Transverse colon (tissue), 4 donors: ENCODE data around the gene TRIM33. TPM values are rescaled to one million over a fixed set of nuclear protein-coding genes. Genes with fewer than 3 reads are reported as not detected.

ENCODE experiments used
- DNase-seq: peaks from one replicate; pipeline ENCODE4 v3.0.0-alpha.2; 2019
- H3K27ac ChIP-seq, 4 donors: fragments of 200-600 bp; sonication (generic); 2 replicates each; pipeline ENCODE4 v1.5.1; 2016 to 2018; ENCODE audit warnings: inconsistent platforms in 4 of 4
- H3K27me3 ChIP-seq: fragments of 200-600 bp; sonication (generic); 2 replicates; pipeline ENCODE4 v1.5.1; 2017; ENCODE audit warnings: inconsistent platforms
- H3K36me3 ChIP-seq, 4 donors: fragments of 200-600 bp; sonication (generic); 2 replicates each; pipeline ENCODE4 v1.5.1; 2017 to 2019; ENCODE audit warnings: inconsistent platforms in 4 of 4
- H3K4me1 ChIP-seq, 4 donors: fragments of 200-600 bp; sonication (generic); 2 replicates each; pipeline ENCODE4 v1.5.1; 2017 to 2020; ENCODE audit warnings: inconsistent platforms in 4 of 4
- H3K4me3 ChIP-seq, 4 donors: fragments of 200-600 bp; sonication (generic); 1 replicate in 1 of 4; 2 replicates in 3 of 4; pipeline versions ENCODE4 v1.5.1 to v1.6.1; 2017 to 2019; ENCODE audit warnings: inconsistent platforms in 4 of 4
- H3K9me3 ChIP-seq, 2 donors: fragments of 200-600 bp; sonication (generic); 2 replicates each; pipeline ENCODE4 v1.5.1; 2017 to 2019; ENCODE audit warnings: inconsistent platforms in 2 of 2
- CTCF ChIP-seq, 5 experiments: fragments of 200-600 bp in 3 of 5; fragments of 450-650 bp in 2 of 5; sonication (generic) in 3 of 5; IDR thresholded peaks; 1 replicate in 2 of 5; 2 replicates in 3 of 5; pipeline ENCODE4 v1.5.1; 2016 to 2017; ENCODE audit warnings: antibody characterized with exemption in 5 of 5, inconsistent platforms in 3 of 5, mild to moderate bottlenecking in 2 of 5, moderate library complexity in 1 of 5
- EP300 ChIP-seq: sonication (generic); formaldehyde crosslinking; IDR thresholded peaks from one replicate; pipeline ENCODE4 v1.6.1; 2017; ENCODE audit warnings: antibody characterized with exemption, low read depth
- POLR2A ChIP-seq: fragments of 450-650 bp; IDR thresholded peaks from one replicate; pipeline ENCODE4 v1.6.1; 2016; ENCODE audit warnings: antibody characterized with exemption, mild to moderate bottlenecking, moderate library complexity
- POLR2AphosphoS5 ChIP-seq, 3 donors: sonication (generic); formaldehyde crosslinking; IDR thresholded peaks; one replicate each; pipeline ENCODE4 v1.6.1; 2016; ENCODE audit warnings: antibody characterized with exemption in 3 of 3
- WGBS, 2 donors: methylation state at CpG; one replicate each; pipeline ENCODE4 v1.1.5; 2018; ENCODE audit warnings: low coverage in 1 of 2; 5-methylcytosine and 5-hydroxymethylcytosine counted together
- in situ Hi-C, 4 donors: fragments of 200-750 bp; cut with MboI; loops; one replicate each; pipeline versions ENCODE4 v1.15.0 to v1.15.1; 2017; ENCODE audit warnings: low sequenced_read_pairs in 3 of 4, low pct_ligation_motif_present in 1 of 4, low pct_unique_long_range_greater_than_20kb in 1 of 4
- intact Hi-C: fragments of 100-400 bp; cut with DNase I; formaldehyde crosslinking; loops from one replicate; pipeline ENCODE4 v1.15.1; 2023; ENCODE audit warnings: low total_unique reads
- total RNA-seq, 4 donors: library from RNA; depleted of rRNA; stranded (reverse); fragments of >200 nt; gene quantifications; one replicate each; pipeline ENCODE4 v1.1.0, GENCODE V29; 2016

The TRIM33 gene
- total RNA-seq, 4 donors from 2014 or later: 35.4 to 53.7 (median 44.1) TPM

DNA sequence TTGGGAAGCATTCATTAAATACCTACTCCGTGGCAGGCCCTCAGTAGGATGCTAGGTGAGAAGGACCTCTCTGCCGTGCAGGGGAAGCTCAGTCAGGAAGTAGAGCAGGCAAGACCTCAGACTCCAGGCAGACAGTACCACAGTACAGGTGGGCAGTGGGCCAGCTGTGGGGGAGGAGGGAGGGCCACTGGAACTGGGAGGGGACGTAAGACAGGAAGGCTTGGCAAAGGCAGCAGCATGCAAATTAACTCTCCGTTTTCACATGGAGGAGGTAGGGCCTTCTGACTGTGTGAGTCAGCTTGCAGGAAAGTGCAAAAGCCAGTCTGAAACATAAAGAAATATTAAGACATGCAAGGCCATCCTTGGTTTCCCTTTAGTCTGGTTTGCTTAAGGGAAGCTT, 157.7 kb downstream of the TRIM33 start:
- 0 to 44% methylated on average over 2 to 4 of the region's 4 CpGs for WGBS, 2 donors
- peak overlapping the region in 1 of 4 donors; percentile 25 for H3K27ac ChIP-seq

DNA sequence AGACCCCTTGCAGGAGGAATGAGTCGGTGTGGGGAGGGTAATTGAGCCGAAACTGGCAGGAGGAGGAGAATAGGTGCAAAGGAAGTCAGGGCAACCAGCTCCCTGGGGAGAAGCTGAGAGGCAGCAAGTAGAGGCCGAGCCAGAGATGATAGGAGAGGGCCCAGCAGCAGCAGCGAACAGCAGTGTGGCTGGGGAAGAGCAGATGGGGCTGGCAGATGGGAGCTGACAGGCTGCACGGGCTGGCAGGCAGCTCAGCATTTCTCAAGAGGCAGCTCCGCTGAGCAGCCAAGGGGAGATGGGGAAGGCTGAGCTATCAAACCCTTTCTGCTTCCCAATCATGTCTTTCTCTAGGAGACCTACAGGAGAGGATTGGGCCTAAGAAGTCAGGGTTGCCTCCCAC, 158.2 kb downstream of the TRIM33 start:
- WGBS, 2 donors: 57 to 72% methylated on average over 3 to 6 of the region's 6 CpGs
- intact Hi-C loops: no loop called here

More for the DNA sequence above, 157.7 kb downstream of the TRIM33 start:
- peaks cover 0 to 5% (median 2%) of the 10 kb centered on the region in 4 donors for H3K4me1 ChIP-seq
- H3K27me3 ChIP-seq: no peaks in the 10 kb centered on the region
- DNase-seq: peak; percentile 50
- H3K4me3 ChIP-seq: no peak overlapping the region
- intact Hi-C loops: no loop called here
- H3K36me3 ChIP-seq: no peaks in the 10 kb centered on the region
- TF ChIP-seq EP300: no peak
- no peaks in the 10 kb centered on the region for H3K9me3 ChIP-seq
- in situ Hi-C loops: no loop called here

DNA sequence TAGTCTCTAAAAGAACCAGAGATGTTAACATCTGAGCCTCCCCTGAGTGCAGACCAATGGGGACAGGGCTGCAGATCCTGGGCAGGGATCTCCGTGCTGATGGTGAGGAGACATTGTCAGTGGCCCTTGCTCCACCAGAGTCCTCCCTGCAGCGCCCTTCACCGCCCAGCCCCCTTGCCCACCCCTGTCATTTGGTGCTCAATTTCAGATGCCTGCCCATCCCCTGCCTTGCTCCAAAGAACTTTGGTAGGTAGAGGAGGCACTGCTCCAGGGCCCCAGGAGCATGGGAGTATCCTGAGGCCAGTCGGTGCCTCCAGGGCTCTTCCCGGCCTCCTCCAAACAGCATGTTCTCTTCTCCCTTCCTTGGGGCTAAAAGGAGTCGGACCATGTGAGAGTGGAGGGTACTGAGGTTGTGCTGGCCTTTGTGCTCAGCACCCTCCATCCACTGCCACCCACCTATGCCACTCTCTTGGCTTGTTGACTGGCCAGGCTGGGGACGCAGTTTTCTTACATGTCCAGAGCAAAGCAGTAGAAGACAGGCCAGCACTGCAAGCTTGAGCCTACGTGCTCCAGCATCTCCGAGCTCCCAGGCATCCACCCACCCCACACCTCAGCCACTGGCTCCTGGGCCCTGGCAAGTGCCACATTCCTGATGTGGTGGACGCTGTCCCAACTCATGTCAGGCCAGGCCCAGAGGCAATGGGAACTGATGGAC, 160.1 kb downstream of the TRIM33 start:
- in situ Hi-C loops (no loop called here), intact Hi-C loops (no loop called here)
- Histone ChIP-seq H3K9me3 (no peaks in the 10 kb centered on the region), H3K4me3 (no peak overlapping the region), H3K4me1 (peaks cover 2 to 11% (median 8%) of the 10 kb centered on the region in 4 donors), H3K36me3 (no peaks in the 10 kb centered on the region), H3K27ac (no peak overlapping the region), H3K27me3 (no peaks in the 10 kb centered on the region)
- 90% methylated on average over 10 of the region's 10 CpGs; no CpG with 5 or more reads in 1 of the 2 donors for WGBS, 2 donors
- TF ChIP-seq EP300 (no peak), POLR2A (no peak), POLR2AphosphoS5 (IDR thresholded peaks at IDR 0.05) (no peak), CTCF (IDR thresholded peaks at IDR 0.05) (no peak)
- no peak for DNase-seq

More for the DNA sequence above, 158.2 kb downstream of the TRIM33 start:
- Histone ChIP-seq H3K36me3 (no peaks in the 10 kb centered on the region), H3K27me3 (no peaks in the 10 kb centered on the region), H3K9me3 (no peaks in the 10 kb centered on the region), H3K4me3 (no peak overlapping the region), H3K27ac (peak overlapping the region in 1 of 4 donors; percentile 25), H3K4me1 (peaks cover 0 to 5% (median 2%) of the 10 kb centered on the region in 4 donors)
- in situ Hi-C loops: no loop called here
- no peak for DNase-seq
- TF ChIP-seq EP300: no peak
- no peak for TF ChIP-seq CTCF (IDR thresholded peaks at IDR 0.05)
- TF ChIP-seq POLR2A: no peak
- no peak for TF ChIP-seq POLR2AphosphoS5 (IDR thresholded peaks at IDR 0.05)

GRCh38 chr1:114349891-114350605, 161.0 kb downstream of the TRIM33 start:
- no peaks in the 10 kb centered on the region for H3K36me3 ChIP-seq
- intact Hi-C loops (loop anchor here (5.0 kb wide), 1 partner anchor 72 kb away; no protein-coding TSS in a partner anchor), in situ Hi-C loops (loop anchor here in 1 of 4 donors (10.0 kb wide), 1 partner anchor 75 kb away; no protein-coding TSS in a partner anchor)
- no peak overlapping the region for H3K27ac ChIP-seq
- WGBS, 2 donors: 84% methylated on average over 14 of the region's 14 CpGs; no CpG with 5 or more reads in 1 of the 2 donors
- TF ChIP-seq CTCF (IDR thresholded peaks at IDR 0.05) (no peak), POLR2A (no peak), EP300 (no peak), POLR2AphosphoS5 (IDR thresholded peaks at IDR 0.05) (no peak)
- no peaks in the 10 kb centered on the region for H3K27me3 ChIP-seq
- H3K9me3 ChIP-seq: no peaks in the 10 kb centered on the region
- H3K4me1 ChIP-seq: peaks cover 6 to 15% (median 11%) of the 10 kb centered on the region in 4 donors
- no peak overlapping the region for H3K4me3 ChIP-seq
- no peak for DNase-seq
